K562 (cell line): ENCODE data around the gene SCYL1. TPM values are rescaled to one million over a fixed set of nuclear protein-coding genes. Genes with fewer than 3 reads are reported as not detected.

Experiments used
- ATF7 ChIP-seq: fragments of 450-650 bp; IDR thresholded peaks from 2 replicates; pipeline ENCODE4 v1.7.1; 2014; ENCODE audit warnings: mild to moderate bottlenecking, moderate library complexity
- BRF1 ChIP-seq: IDR thresholded peaks from 3 replicates; pipeline ENCODE4 v1.6.1; 2011; ENCODE audit warnings: borderline replicate concordance, mild to moderate bottlenecking; ENCODE audit not compliant: insufficient read length; ENCODE audit errors: extremely low read depth
- C11orf30 ChIP-seq: fragments of 450-650 bp; IDR thresholded peaks from 2 replicates; pipeline ENCODE4 v1.6.1; 2016; ENCODE audit warnings: low read depth, mild to moderate bottlenecking
- DMBX1 ChIP-seq: fragments of 250-450 bp; sonication (Bioruptor Pico); IDR thresholded peaks from 2 replicates; pipeline ENCODE4 v1.8.0; 2022; ENCODE audit warnings: inconsistent platforms, mild to moderate bottlenecking, moderate library complexity, borderline replicate concordance
- MCM5 ChIP-seq: fragments of 450-650 bp; IDR thresholded peaks from 2 replicates; pipeline ENCODE4 v1.6.1; 2016; ENCODE audit warnings: low read depth
- NFXL1 ChIP-seq: fragments of 450-650 bp; formaldehyde crosslinking; IDR thresholded peaks from 2 replicates; pipeline ENCODE4 v1.4.0; 2021; ENCODE audit warnings: mild to moderate bottlenecking
- POLR2H ChIP-seq: IDR thresholded peaks from 2 replicates; pipeline ENCODE4 v1.6.1; 2016; ENCODE audit warnings: missing genetic modification characterization, low read depth, mild to moderate bottlenecking, control low read depth, missing compliant biosample characterization, moderate library complexity
- POLR3G ChIP-seq: IDR thresholded peaks from 2 replicates; pipeline ENCODE4 v1.6.1; 2011; ENCODE audit not compliant: insufficient read length, insufficient replicate concordance; ENCODE audit errors: extremely low read depth
- RAD51 ChIP-seq: fragments of 450-650 bp; IDR thresholded peaks from 2 replicates; pipeline ENCODE4 v1.7.1; 2016; ENCODE audit warnings: low read depth, mild to moderate bottlenecking, borderline replicate concordance
- RBM17 ChIP-seq: fragments of 200-400 bp; formaldehyde crosslinking; IDR thresholded peaks from 2 replicates; pipeline ENCODE4 v1.6.1; 2017; ENCODE audit warnings: low read depth, mild to moderate bottlenecking, low read length, borderline replicate concordance
- SMARCC2 ChIP-seq: fragments of 450-650 bp; IDR thresholded peaks from 2 replicates; pipeline ENCODE4 v1.6.1; 2017; ENCODE audit warnings: antibody characterized with exemption, moderate library complexity, mild to moderate bottlenecking, low read depth
- TCF7 ChIP-seq: sonication (generic); IDR thresholded peaks from 2 replicates; pipeline ENCODE4 v1.6.1; 2016; ENCODE audit warnings: antibody characterized with exemption, borderline replicate concordance
- TOE1 ChIP-seq, 2 experiments: fragments of 450-650 bp in 1 of 2; sonication (generic) in 1 of 2; formaldehyde crosslinking in 1 of 2; IDR thresholded peaks; 2 replicates each; pipeline versions ENCODE4 v1.7.1 to v1.8.0; 2016 to 2022; ENCODE audit warnings: borderline replicate concordance in 2 of 2, mild to moderate bottlenecking in 2 of 2, antibody characterized with exemption in 1 of 2, inconsistent platforms in 1 of 2, low read depth in 1 of 2, missing genetic modification reagents in 1 of 2, moderate library complexity in 1 of 2
- TSC22D4 ChIP-seq: fragments of 450-650 bp; IDR thresholded peaks from 2 replicates; pipeline ENCODE4 v1.6.1; 2016; ENCODE audit warnings: missing genetic modification characterization, missing biosample characterization, control low read depth
- XRCC4 ChIP-seq: IDR thresholded peaks from one replicate; pipeline ENCODE4 v1.6.1; 2011; ENCODE audit not compliant: insufficient read depth, insufficient read length; ENCODE audit errors: extremely low read depth
- ZNF217 ChIP-seq: sonication (generic); formaldehyde crosslinking; IDR thresholded peaks from 2 replicates; pipeline ENCODE4 v1.8.0; 2022; ENCODE audit warnings: mild to moderate bottlenecking, missing genetic modification reagents
- polyA plus RNA-seq, 8 experiments: library from polyadenylated mRNA; depleted of rRNA in 4 of 8; stranded (reverse) in 5 of 8; unstranded in 3 of 8; fragments of >200 nt; fragmentation: Nextera tagmentation in 2 of 8; fragmentation: Illumina TruSeq in 1 of 8; extraction: Ambion mirVana in 2 of 8; extraction: Trizol in 1 of 8; gene quantifications; 2 replicates each; pipeline versions ENCODE4 v1.2.1 to v1.2.3, GENCODE V29; 2011 to 2014; ENCODE audit warnings: inconsistent platforms in 1 of 8, missing spikeins in 1 of 8
- total RNA-seq, 7 experiments: library from RNA; depleted of rRNA in 6 of 7; stranded (reverse); fragments of >200 nt in 6 of 7; fragmentation: Illumina TruSeq in 2 of 7; extraction: Trizol in 2 of 7; gene quantifications; 2 replicates each; pipeline versions ENCODE4 v1.2.1 to v1.2.3, GENCODE V29; 2011 to 2021; ENCODE audit warnings: low replicate concordance in 1 of 7
- TF ChIP-seq, protein P1 (sequence below): fragments of 450-650 bp; IDR thresholded peaks from 2 replicates; pipeline ENCODE4 v1.6.1; 2017; ENCODE audit warnings: antibody characterized with exemption
- TF ChIP-seq, protein P2 (sequence below): fragments of 450-650 bp; formaldehyde crosslinking; IDR thresholded peaks from 2 replicates; pipeline ENCODE4 v1.4.0; 2020; ENCODE audit warnings: mild to moderate bottlenecking
- TF ChIP-seq, protein P3 (sequence below): fragments of 250-450 bp; sonication (Bioruptor Pico); IDR thresholded peaks from 2 replicates; pipeline ENCODE4 v1.8.0; 2021; ENCODE audit warnings: borderline replicate concordance, mild to moderate bottlenecking, moderate library complexity; ENCODE audit not compliant: poor library complexity, severe bottlenecking
- TF ChIP-seq, protein P4 (sequence below): IDR thresholded peaks from 3 replicates; pipeline ENCODE4 v1.6.1; 2011; ENCODE audit warnings: borderline replicate concordance, mild to moderate bottlenecking; ENCODE audit not compliant: insufficient read length, insufficient read depth
- TF ChIP-seq, protein P5 (sequence below): IDR thresholded peaks from 2 replicates; pipeline ENCODE4 v1.6.1; 2016; ENCODE audit warnings: missing genetic modification characterization, missing compliant biosample characterization

Gene SCYL1
- total and polyA plus RNA-seq, 9 of the 15 experiments (the other 6 are each of a cell fraction or from before 2014, with no cell fraction given): 1.9 to 145 (median 57.6) TPM

DNA sequence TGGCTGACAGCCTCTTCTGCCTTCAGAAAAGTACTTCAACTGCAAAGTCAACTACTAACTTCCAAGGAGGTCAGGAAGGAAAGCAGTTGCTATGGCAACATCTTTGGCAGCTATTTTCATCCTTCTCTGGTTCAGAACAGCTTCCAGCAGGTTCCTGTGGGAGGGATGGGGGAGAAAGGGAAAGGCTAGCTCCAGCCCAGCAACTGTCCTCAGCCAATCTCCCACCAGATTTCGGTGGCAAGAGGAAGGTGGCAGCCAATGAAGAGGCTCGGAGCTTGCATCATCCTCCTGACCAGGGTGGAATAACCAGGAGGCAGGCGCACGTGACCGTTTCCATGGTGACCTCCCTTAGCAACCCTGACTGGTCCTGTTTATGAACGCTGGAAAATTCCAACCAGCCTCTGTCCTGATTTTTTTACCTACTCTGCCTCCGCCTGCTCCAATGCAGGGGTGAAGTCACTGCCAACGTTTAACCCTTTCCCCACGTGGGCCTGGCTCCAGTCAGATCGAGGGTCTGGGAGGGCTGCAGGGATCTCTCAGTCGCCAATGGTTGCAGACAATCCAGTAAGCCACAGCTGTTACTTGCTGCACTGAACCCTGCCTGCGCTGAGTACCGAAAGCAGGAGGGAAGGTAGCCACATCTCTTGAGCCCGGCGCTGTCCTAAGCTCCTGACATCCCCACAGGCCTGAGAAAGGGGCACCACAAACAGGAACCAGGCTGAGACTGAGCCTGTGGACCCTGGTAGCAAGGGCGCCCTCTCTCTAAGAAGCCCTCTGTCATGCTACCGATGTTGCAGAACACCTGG, 37.2 kb upstream of the SCYL1 start (continued):
- TF ChIP-seq, protein P1, sequence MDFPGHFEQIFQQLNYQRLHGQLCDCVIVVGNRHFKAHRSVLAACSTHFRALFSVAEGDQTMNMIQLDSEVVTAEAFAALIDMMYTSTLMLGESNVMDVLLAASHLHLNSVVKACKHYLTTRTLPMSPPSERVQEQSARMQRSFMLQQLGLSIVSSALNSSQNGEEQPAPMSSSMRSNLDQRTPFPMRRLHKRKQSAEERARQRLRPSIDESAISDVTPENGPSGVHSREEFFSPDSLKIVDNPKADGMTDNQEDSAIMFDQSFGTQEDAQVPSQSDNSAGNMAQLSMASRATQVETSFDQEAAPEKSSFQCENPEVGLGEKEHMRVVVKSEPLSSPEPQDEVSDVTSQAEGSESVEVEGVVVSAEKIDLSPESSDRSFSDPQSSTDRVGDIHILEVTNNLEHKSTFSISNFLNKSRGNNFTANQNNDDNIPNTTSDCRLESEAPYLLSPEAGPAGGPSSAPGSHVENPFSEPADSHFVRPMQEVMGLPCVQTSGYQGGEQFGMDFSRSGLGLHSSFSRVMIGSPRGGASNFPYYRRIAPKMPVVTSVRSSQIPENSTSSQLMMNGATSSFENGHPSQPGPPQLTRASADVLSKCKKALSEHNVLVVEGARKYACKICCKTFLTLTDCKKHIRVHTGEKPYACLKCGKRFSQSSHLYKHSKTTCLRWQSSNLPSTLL: no peak
- TF ChIP-seq BRF1 (no peak), DMBX1 (CRISPR knock-in tag) (no peak), RBM17 (no peak), MCM5 (no peak), C11orf30 (no peak), XRCC4 (no peak), RAD51 (peak; percentile 96), TOE1 (IDR thresholded peaks at IDR 0.05; ENCODE audit: borderline replicate concordance) (peak; percentile 97), TOE1 (CRISPR knock-in tag; IDR thresholded peaks at IDR 0.05; ENCODE audit: borderline replicate concordance, low read depth) (no peak), SMARCC2 (no peak), NFXL1 (no peak), ATF7 (peak; percentile 96), TCF7 (no peak), POLR2H (no peak), POLR3G (no peak), ZNF217 (no peak), TSC22D4 (tag) (no peak)
- TF ChIP-seq, protein P2, sequence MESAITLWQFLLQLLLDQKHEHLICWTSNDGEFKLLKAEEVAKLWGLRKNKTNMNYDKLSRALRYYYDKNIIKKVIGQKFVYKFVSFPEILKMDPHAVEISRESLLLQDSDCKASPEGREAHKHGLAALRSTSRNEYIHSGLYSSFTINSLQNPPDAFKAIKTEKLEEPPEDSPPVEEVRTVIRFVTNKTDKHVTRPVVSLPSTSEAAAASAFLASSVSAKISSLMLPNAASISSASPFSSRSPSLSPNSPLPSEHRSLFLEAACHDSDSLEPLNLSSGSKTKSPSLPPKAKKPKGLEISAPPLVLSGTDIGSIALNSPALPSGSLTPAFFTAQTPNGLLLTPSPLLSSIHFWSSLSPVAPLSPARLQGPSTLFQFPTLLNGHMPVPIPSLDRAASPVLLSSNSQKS (CRISPR knock-in tag): no peak
- TF ChIP-seq, protein P3, sequence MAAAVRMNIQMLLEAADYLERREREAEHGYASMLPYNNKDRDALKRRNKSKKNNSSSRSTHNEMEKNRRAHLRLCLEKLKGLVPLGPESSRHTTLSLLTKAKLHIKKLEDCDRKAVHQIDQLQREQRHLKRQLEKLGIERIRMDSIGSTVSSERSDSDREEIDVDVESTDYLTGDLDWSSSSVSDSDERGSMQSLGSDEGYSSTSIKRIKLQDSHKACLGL (CRISPR knock-in tag): no peak
- TF ChIP-seq, protein P4, sequence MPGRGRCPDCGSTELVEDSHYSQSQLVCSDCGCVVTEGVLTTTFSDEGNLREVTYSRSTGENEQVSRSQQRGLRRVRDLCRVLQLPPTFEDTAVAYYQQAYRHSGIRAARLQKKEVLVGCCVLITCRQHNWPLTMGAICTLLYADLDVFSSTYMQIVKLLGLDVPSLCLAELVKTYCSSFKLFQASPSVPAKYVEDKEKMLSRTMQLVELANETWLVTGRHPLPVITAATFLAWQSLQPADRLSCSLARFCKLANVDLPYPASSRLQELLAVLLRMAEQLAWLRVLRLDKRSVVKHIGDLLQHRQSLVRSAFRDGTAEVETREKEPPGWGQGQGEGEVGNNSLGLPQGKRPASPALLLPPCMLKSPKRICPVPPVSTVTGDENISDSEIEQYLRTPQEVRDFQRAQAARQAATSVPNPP: no peak
- TF ChIP-seq, protein P5, sequence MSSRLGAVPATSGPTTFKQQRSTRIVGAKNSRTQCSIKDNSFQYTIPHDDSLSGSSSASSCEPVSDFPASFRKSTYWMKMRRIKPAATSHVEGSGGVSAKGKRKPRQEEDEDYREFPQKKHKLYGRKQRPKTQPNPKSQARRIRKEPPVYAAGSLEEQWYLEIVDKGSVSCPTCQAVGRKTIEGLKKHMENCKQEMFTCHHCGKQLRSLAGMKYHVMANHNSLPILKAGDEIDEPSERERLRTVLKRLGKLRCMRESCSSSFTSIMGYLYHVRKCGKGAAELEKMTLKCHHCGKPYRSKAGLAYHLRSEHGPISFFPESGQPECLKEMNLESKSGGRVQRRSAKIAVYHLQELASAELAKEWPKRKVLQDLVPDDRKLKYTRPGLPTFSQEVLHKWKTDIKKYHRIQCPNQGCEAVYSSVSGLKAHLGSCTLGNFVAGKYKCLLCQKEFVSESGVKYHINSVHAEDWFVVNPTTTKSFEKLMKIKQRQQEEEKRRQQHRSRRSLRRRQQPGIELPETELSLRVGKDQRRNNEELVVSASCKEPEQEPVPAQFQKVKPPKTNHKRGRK (tag): no peak
